Dedifferentiated amniotic fluid mesenchymal stem cell (primary cell): ENCODE results near the gene RACGAP1.

Source experiments
- DNase-seq: peaks from one replicate; pipeline ENCODE4 v3.0.0-alpha.2; 2016; ENCODE audit errors: extremely low spot score

Gene RACGAP1

DNA sequence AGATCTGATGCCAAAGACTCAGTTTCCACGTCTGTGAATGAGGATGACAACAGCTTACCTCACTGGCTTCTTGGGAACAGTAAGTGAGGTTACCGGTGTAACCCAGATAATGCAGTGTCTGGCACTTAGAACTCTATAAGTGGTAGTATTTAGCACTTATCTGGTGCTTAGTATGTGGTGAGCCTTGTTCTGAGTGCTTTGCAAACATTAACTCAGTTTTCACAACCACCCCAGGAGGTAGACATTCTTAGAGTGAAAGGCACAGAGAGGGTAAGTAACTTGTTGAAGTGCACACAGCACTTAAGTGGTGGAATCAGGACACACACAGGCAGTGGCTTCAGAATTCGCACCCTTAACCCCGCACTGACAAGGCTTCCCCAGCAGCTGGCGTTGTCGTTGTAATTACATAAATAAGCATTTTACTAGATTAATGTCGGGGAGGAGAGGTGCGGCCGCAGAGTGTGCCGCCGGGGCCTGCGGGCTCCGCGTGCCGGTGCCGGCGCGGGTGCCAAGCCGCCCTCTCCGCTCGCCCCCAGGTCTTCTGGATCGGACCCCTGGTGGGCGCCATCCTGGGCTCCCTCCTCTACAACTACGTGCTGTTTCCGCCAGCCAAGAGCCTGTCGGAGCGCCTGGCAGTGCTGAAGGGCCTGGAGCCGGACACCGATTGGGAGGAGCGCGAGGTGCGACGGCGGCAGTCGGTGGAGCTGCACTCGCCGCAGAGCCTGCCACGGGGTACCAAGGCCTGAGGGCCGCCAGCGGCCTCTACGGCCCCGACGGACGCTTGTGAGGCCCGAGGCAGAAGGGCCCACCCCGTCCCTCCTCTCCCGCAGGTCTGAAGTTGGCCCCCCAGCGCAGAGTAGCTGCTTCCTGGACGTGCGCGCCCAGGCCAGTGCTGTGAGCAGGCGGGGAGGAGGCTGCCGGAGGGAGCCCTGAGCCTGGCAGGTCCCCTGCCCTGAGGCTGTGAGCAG is 70.1 kb downstream of the RACGAP1 start:
- no peak for DNase-seq

DNA sequence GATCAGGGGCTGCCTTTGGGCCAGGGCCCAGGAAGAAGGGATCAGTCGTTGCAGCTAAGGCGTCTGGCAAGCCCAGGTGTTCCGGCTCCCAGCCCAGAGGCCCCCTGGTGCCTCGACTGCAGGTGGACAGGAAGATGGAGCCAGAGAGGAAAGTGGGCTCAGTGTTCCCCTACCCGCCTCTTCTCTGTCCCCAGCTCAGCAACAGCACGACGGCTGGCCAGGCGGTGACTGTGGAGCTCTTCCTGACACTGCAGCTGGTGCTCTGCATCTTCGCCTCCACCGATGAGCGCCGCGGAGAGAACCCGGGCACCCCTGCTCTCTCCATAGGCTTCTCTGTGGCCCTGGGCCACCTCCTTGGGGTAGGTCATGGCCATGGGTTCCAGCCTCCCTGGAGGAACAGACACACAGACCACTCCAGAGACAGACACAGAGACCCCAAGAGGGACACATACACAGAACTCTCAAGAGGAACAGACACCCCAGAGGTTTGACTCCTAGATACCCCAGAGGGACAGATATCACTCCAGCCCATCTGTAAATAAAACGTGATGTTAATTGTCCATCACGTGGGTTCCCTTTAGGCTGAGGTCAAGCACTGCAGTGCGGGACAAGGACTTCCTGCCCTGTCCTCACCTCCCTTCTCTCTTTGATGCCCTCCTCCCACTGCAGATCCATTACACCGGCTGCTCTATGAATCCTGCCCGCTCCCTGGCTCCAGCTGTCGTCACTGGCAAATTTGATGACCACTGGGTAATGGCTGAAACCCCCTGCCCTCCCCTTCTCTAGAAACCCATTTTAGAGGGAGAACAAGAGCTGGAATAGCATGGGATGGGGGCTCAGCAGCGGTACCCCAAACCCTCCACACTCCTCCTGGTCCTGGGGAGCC is 71.1 kb downstream of the RACGAP1 start:
- no peak for DNase-seq

GRCh38 chr12:49953151-49953550 is 72.1 kb downstream of the RACGAP1 start:
- DNase-seq: no peak

- no peak for DNase-seq
These were observed 72.8 kb downstream of the RACGAP1 start for GRCh38 chr12:49952391-49953055.

GRCh38 chr12:49951411-49952240 is 73.7 kb downstream of the RACGAP1 start:
- no peak for DNase-seq

GRCh38 chr12:49950273-49951251 is 74.7 kb downstream of the RACGAP1 start, which contains the start of gene AQP2:
TSS of gene AQP2 (plus strand) at chr12:49950737. CDS start at chr12:49950831, 94 bp downstream.
- no peak for DNase-seq

DNA sequence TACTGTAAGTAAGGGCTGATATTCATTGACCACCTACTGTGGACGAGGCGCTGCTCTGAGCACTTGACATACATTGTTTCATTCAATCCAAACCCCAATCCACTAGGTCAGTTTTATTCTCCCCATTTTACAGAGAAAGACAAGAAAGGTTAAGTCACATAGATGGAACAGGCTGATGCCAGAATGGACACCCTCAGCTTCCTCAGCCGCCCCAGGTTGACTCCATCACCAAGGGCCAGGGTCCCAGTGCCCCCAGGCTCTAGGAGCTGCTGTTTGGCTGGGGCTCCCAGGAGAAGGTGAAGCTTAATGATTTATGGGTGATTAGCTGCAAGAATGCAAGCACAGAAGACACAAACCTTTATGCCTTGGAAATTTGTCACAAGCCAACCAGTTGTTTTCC is 75.4 kb downstream of the RACGAP1 start:
- no peak for DNase-seq

GRCh38 chr12:49948866-49949845 is 76.1 kb downstream of the RACGAP1 start:
- no peak for DNase-seq

- no peak for DNase-seq
These were observed 77.6 kb downstream of the RACGAP1 start for GRCh38 chr12:49947593-49948226.

- DNase-seq: no peak
These were observed 78.8 kb downstream of the RACGAP1 start for GRCh38 chr12:49946497-49946896.

DNA sequence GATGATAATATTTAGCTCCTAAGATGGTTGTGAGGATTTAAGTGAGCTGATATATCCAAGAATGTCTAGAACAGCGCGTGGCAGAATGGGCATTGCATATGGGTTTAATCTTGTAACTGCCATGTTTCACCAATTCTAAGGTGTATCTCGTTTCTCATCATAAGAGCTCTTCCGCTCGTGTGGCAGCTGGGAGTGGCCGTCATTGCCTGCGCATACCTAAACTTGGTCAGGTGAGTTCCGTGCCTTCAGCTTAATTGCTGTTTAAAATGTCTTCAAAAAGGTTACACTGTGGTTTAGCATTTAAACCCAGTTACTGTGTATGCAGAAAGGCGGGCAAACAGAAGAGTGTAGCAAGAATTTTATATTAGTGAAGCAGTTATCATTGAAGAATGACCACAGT is 79.2 kb downstream of the RACGAP1 start:
- DNase-seq: no peak

DNA sequence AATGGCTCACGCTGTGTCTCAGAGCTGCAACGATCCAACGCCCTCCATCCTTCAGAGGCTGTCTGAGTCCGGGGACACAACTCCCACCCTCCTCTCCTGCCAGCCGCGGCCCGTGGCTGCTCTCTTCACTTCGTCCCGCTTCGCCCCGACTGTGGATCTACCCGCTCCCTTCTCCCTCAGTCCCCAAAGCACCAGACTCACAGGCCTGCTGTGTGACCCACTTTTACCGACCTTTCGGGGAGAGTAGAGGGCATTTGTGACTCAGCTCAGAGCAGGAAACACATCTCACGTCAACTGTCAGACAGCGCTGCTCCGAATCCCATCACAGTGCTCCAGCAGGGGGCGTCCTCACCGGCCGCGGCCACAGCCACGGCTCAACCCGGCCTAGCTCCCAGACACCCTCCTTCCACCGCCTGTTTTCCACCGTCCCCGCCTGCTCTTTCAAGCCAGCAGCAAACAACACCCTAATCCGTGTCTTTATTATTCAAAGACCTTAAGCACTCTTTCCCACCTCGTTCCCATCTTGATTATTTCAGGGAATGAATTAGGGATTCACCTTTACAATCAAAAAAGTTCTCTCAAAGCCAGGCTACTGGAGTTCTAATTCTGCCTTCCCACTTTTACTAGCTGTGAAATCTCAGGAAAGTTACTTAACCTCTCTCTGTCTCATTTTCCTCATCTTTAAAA is 79.8 kb downstream of the RACGAP1 start:
- peak; percentile 74 for DNase-seq

- no peak for DNase-seq
These were observed 80.6 kb downstream of the RACGAP1 start for GRCh38 chr12:49944718-49945117.

GRCh38 chr12:49944046-49944445 is 81.2 kb downstream of the RACGAP1 start:
- no peak for DNase-seq

- no peak for DNase-seq
These were observed 81.7 kb downstream of the RACGAP1 start for GRCh38 chr12:49943625-49943960.

DNA sequence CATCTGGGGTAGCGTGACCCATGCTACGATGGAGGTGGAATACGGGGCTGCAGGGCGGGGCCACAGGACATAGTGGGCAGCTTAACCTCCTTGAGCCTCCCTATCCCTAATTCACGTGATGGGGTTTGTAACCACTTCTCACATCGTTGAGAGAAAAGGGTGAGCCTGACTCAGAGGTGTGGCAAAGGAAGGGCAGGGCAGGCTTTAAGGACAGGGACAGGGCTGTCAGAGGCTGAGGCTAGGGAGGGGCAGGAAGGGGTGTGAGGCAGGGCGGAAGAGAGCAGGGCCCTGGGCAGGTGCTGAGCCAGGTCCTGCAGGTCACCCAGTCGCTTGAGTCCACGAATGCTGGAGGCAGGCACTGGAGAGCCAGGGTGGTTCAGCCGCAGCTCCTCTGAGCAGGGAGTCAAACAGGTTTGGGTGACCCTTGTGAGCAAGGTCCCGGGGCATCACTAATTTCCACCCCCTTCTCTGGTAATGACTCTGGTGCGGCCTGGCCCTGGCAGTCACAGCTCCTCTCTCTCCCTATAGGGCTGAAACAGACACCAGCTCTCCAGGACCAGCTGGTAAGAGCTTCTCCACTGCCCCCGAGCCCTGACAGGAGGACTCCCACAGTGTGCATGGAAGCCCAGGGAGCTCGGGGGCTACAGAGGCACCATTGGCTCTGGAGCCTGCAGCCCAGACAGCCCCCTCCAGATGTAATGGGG is 82.2 kb downstream of the RACGAP1 start:
- no peak for DNase-seq

- DNase-seq: no peak
These were observed 82.8 kb downstream of the RACGAP1 start for GRCh38 chr12:49942512-49942893.
